C4-2B (cell line): ENCODE measurements around the gene PASK.

Experiments
- ZFX ChIP-seq: fragments of 450-650 bp; IDR thresholded peaks from 2 replicates; pipeline ENCODE4 v1.6.1; 2017
- TF ChIP-seq, protein P1 (sequence below): fragments of 450-650 bp; conservative IDR thresholded peaks from 2 replicates; pipeline ENCODE4 v1.5.1; 2017; ENCODE audit warnings: mild to moderate bottlenecking

DNA sequence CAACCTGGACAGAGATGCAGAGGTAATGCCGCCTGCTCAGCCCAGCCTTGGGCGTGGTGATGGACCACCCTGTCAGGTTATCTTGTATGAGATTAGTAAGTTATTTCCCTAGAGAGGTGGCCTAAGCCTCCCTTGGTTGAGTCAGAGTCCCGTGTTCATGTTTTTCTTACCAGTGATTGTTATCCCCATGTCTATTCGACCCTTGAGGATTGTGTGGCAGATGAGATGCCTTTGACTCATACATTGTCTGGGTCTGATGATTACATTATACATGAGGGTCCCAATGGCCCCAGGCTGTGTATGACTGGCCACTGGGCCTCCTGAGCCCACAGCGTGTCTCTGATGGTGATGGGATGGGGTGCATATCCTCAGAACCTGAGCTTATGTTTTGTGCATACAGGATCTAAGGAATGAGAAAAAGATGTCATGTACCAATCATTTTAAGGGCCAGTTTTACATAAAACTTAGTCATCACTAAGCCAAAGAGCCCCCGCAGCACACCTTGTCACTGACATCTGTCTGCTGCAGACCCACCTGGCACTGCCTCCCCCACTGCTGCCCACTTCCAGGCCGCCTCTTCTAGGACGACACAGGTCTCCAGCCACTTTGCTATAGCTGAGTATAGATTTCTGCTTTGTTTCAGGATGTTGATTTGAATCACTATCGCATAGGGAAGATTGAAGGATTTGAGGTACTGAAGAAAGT lies 8.7 kb upstream of the PASK start:
- TF ChIP-seq, protein P1, sequence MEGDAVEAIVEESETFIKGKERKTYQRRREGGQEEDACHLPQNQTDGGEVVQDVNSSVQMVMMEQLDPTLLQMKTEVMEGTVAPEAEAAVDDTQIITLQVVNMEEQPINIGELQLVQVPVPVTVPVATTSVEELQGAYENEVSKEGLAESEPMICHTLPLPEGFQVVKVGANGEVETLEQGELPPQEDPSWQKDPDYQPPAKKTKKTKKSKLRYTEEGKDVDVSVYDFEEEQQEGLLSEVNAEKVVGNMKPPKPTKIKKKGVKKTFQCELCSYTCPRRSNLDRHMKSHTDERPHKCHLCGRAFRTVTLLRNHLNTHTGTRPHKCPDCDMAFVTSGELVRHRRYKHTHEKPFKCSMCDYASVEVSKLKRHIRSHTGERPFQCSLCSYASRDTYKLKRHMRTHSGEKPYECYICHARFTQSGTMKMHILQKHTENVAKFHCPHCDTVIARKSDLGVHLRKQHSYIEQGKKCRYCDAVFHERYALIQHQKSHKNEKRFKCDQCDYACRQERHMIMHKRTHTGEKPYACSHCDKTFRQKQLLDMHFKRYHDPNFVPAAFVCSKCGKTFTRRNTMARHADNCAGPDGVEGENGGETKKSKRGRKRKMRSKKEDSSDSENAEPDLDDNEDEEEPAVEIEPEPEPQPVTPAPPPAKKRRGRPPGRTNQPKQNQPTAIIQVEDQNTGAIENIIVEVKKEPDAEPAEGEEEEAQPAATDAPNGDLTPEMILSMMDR: no peak
- TF ChIP-seq ZFX: no peak
